ENCODE results near the gene DPEP3. TPM values are rescaled to one million over a fixed set of nuclear protein-coding genes. Genes with fewer than 3 reads are reported as not detected.
"Not testable (repeated sequence)": the region's sequence is repeated elsewhere in the genome, so short reads cannot be mapped to it uniquely, and the experiment has no call there.

DPEP3 gene
- total and polyA plus RNA-seq, 2 experiments from 2014 or later = not detected

DNA sequence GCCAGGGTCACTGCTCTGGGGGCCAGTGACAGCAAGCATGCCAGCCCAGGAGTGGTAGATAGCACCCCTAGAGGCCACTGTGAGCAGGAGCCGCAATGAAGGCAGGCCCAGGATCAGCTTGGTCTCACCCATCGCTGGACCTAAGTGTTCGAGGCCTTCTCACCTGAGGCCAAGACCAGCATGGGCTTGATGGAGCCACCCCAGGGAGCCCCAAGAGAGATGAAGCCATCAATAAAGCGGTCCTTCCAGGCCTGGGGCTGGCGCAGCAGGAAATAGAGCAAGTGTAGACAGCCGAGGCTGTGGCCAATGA lies 38.1 kb downstream of the DPEP3 start:
- peaks cover 4% of the 10 kb centered on the region for H3K4me1 ChIP-seq (ENCODE audit: insufficient read depth)
- TF ChIP-seq EZH2phosphoT487 (IDR thresholded peaks at IDR 0.05; ENCODE audit: insufficient read depth, low read depth) = no peak
- TF ChIP-seq EZH2 (IDR thresholded peaks at IDR 0.05; ENCODE audit: insufficient read depth, poor library complexity, severe bottlenecking) = no peak
- H3K9me2 ChIP-seq (ENCODE audit: insufficient read depth) = no peaks in the 10 kb centered on the region
- no peak overlapping the region for H3K27ac ChIP-seq
- WGBS, 2 experiments (ENCODE audit: low coverage in 1 of 2, low lambda C conversion rate in 2 of 2, missing lambda C conversion rate in 2 of 2) = 75 to 78% methylated on average over 6 of the region's 6 CpGs
- no peak overlapping the region for H2AFZ ChIP-seq
- H3K9ac ChIP-seq = no peak overlapping the region
- H3K4me3 ChIP-seq = no peak overlapping the region
- H3K4me2 ChIP-seq (ENCODE audit: unreplicated experiment) = no peak overlapping the region
- 0 out of 2 replicates have a peak, but pooled peaks cover 3% of the 10 kb centered on the region for H3K79me2 ChIP-seq (ENCODE audit: insufficient read depth)
- H3K36me3 ChIP-seq (ENCODE audit: low read depth) = peaks cover 18% of the 10 kb centered on the region; the same call in 1 of the 2 replicates
- H3K27me3 ChIP-seq (replicated peaks; ENCODE audit: insufficient read depth) = no peaks in the 10 kb centered on the region
- H3F3A ChIP-seq (ENCODE audit: insufficient read depth) = peaks cover 25% of the 10 kb centered on the region
- H3K9me3 ChIP-seq (ENCODE audit: low read depth) = no peaks in the 10 kb centered on the region
- in situ Hi-C loops (cut with MboI) = no loop called here
- no peaks in the 10 kb centered on the region for H4K20me1 ChIP-seq (ENCODE audit: insufficient read depth)
- DNase-seq = peak; percentile 60

DNA sequence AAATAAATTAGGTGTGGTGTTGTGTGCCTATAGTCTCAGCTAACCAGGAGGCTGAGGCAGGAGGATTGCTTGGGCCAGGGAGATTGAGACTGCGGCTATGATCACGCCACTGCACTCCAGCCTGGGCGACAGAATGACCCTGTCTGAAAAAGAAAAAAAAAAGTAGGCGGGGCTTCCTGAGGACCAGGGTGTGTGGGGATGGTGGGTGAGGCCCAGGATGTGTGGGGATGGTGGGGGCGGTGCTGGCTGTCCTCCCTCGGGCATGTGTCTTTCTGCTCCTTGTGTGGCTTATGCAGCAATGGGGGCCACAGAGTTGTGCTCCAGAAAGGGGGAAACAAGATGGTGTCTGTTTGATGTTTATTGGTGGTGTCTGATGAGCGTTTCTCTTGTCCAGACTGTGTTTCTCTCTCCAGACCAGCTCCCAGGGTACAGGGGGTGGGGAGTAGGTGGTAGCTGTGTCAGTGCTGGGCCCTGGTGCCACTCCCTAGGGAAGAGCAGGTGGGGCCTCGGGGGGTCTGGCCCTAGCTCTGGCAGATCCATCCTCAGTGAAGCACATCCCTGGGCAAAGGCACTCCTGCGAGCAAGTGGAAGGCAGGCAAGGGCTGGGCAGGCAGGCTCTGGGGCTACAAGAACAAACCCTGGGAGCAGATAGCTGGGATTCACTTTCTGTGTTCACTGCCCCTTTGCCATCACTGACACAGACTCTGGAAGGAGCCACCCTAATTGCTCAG lies 38.7 kb downstream of the DPEP3 start:
- no peaks in the 10 kb centered on the region for H4K20me1 ChIP-seq (ENCODE audit: insufficient read depth)
- 74 to 83% methylated on average over 8 to 9 of the region's 9 CpGs for WGBS, 2 experiments (ENCODE audit: low coverage in 1 of 2, low lambda C conversion rate in 2 of 2, missing lambda C conversion rate in 2 of 2)
- no peaks in the 10 kb centered on the region for H3K27me3 ChIP-seq (replicated peaks; ENCODE audit: insufficient read depth)
- no peak overlapping the region for H3K9ac ChIP-seq
- H3K9me3 ChIP-seq (ENCODE audit: low read depth) = no peaks in the 10 kb centered on the region
- H3K79me2 ChIP-seq (ENCODE audit: insufficient read depth) = 0 out of 2 replicates have a peak, but pooled peaks cover 3% of the 10 kb centered on the region
- H3K27ac ChIP-seq = no peak overlapping the region
- no peak overlapping the region for H3K4me3 ChIP-seq
- peaks cover 7% of the 10 kb centered on the region for H3K4me1 ChIP-seq (ENCODE audit: insufficient read depth)
- no peak overlapping the region for H3K4me2 ChIP-seq (ENCODE audit: unreplicated experiment)
- DNase-seq = no peak
- in situ Hi-C loops (cut with MboI) = no loop called here
- peaks cover 29% of the 10 kb centered on the region for H3F3A ChIP-seq (ENCODE audit: insufficient read depth)
- H3K36me3 ChIP-seq (ENCODE audit: low read depth) = peaks cover 18% of the 10 kb centered on the region; the same call in 1 of the 2 replicates
- no peak overlapping the region for H2AFZ ChIP-seq
- TF ChIP-seq EZH2phosphoT487 (IDR thresholded peaks at IDR 0.05; ENCODE audit: insufficient read depth, low read depth) (no peak), EZH2 (IDR thresholded peaks at IDR 0.05; ENCODE audit: insufficient read depth, poor library complexity, severe bottlenecking) (no peak)
- H3K9me2 ChIP-seq (ENCODE audit: insufficient read depth) = no peaks in the 10 kb centered on the region

DNA sequence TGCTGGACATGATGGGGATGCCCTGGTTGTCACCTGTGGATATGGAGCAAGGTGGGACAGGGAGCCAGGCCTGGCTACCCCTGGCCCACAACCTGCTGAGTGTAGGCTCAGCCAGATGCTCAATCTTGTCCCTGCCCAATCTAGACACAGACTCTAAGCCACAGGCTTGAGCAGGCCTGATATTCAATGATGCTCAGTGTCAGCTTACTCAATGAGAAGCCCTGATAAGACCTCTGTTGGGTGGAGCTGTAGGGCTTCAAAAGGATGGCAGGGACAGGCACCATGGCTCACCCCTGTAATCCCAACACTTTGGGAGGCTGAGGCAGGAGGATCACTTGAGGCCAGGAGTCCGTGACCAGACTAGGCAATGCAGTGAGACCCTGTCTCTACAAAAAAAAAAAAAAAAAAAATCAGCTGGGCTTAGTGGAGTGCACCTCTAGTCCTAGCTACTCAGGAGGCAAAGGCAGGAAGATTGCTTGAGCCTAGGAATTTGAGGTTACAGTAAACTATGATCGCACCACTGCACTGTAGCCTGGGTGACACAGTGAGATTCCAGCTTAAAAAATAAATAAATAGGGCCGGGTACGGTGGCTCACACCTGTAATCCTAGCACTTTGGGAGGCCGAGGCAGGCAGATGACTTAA lies 39.7 kb downstream of the DPEP3 start:
- in situ Hi-C loops (cut with MboI) = no loop called here

DNA sequence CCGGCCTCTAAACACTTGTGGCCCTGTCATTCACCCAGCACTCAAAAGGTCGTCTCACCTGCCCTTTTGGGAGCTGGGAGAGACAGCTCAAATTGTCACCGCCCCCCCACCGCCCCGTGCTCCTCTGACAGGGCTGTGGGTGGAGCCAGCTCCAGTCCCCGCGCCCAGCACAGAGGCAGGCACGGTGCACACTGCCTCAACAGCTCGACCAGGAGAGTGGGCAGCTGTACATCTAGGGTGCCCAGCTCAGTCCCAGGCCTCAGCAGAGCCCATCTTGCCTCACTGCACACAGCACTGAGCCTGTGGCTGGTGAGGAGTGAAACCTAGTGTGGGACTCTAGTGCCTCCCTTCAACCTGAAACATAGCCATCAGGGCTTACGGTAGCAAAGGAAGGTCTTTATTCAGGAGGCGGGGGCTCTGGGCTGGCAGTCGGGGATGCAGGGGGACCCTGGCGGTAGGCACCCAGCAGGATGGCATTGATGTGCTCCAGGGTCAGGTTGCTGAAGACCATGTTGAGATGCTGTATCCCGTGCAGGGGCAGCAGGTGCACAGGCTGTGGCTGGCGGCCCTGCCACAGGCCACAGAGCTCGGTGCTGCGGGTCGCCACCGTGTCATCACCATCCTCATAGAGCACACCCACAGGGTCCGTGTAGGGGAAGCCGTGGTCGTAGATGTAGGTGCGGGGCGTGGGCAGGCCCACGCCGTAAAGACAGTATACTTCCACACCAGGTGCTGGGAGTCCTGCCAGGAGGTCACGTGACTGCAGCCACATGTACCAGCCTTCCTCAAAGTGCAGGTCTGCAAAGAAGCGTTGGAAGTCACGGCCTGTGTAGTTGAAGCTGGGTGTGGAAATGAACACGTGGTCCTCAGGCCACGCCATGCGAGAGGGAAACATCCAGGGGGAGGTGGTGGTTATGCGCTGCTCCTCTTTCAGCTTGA lies 40.5 kb downstream of the DPEP3 start:
- in situ Hi-C loops (cut with MboI) = no loop called here
- Histone ChIP-seq H3K9me3 (ENCODE audit: low read depth) (no peaks in the 10 kb centered on the region), H3F3A (ENCODE audit: insufficient read depth) (peaks cover 29% of the 10 kb centered on the region), H3K27me3 (replicated peaks; ENCODE audit: insufficient read depth) (no peaks in the 10 kb centered on the region), H3K4me1 (ENCODE audit: insufficient read depth) (peaks cover 13% of the 10 kb centered on the region), H3K9ac (no peak overlapping the region), H3K27ac (no peak overlapping the region), H2AFZ (no peak overlapping the region), H4K20me1 (ENCODE audit: insufficient read depth) (no peaks in the 10 kb centered on the region), H3K36me3 (ENCODE audit: low read depth) (peaks cover 14% of the 10 kb centered on the region; the same call in 1 of the 2 replicates), H3K4me2 (ENCODE audit: unreplicated experiment) (no peak overlapping the region), H3K9me2 (ENCODE audit: insufficient read depth) (no peaks in the 10 kb centered on the region), H3K4me3 (no peak overlapping the region), H3K79me2 (ENCODE audit: insufficient read depth) (0 out of 2 replicates have a peak, but pooled peaks cover 3% of the 10 kb centered on the region)
- TF ChIP-seq EZH2 (IDR thresholded peaks at IDR 0.05; ENCODE audit: insufficient read depth, poor library complexity, severe bottlenecking) (no peak), EZH2phosphoT487 (IDR thresholded peaks at IDR 0.05; ENCODE audit: insufficient read depth, low read depth) (no peak)
- no peak for DNase-seq
- WGBS, 2 experiments (ENCODE audit: low coverage in 1 of 2, low lambda C conversion rate in 2 of 2, missing lambda C conversion rate in 2 of 2) = 79 to 81% methylated on average over 28 to 33 of the region's 33 CpGs

More for the DNA sequence above, 39.7 kb downstream of the DPEP3 start:
- Histone ChIP-seq H3K9ac (no peak overlapping the region), H4K20me1 (ENCODE audit: insufficient read depth) (no peaks in the 10 kb centered on the region), H3K9me2 (ENCODE audit: insufficient read depth) (no peaks in the 10 kb centered on the region), H3K27ac (no peak overlapping the region), H3K36me3 (ENCODE audit: low read depth) (peaks cover 18% of the 10 kb centered on the region; the same call in 1 of the 2 replicates), H3K9me3 (ENCODE audit: low read depth) (no peaks in the 10 kb centered on the region), H3K4me1 (ENCODE audit: insufficient read depth) (peaks cover 7% of the 10 kb centered on the region), H3K27me3 (replicated peaks; ENCODE audit: insufficient read depth) (no peaks in the 10 kb centered on the region), H3F3A (ENCODE audit: insufficient read depth) (peaks cover 29% of the 10 kb centered on the region), H3K79me2 (ENCODE audit: insufficient read depth) (0 out of 2 replicates have a peak, but pooled peaks cover 3% of the 10 kb centered on the region), H3K4me3 (no peak overlapping the region), H2AFZ (no peak overlapping the region), H3K4me2 (ENCODE audit: unreplicated experiment) (no peak overlapping the region)
- whole genome bisulfite sequencing, 2 experiments (ENCODE audit: low coverage in 1 of 2, low lambda C conversion rate in 2 of 2, missing lambda C conversion rate in 2 of 2) = 92 to 97% methylated on average over 5 of the region's 5 CpGs
- DNase-seq = no peak
- TF ChIP-seq EZH2phosphoT487 (IDR thresholded peaks at IDR 0.05; ENCODE audit: insufficient read depth, low read depth) (no peak), EZH2 (IDR thresholded peaks at IDR 0.05; ENCODE audit: insufficient read depth, poor library complexity, severe bottlenecking) (no peak)

DNA sequence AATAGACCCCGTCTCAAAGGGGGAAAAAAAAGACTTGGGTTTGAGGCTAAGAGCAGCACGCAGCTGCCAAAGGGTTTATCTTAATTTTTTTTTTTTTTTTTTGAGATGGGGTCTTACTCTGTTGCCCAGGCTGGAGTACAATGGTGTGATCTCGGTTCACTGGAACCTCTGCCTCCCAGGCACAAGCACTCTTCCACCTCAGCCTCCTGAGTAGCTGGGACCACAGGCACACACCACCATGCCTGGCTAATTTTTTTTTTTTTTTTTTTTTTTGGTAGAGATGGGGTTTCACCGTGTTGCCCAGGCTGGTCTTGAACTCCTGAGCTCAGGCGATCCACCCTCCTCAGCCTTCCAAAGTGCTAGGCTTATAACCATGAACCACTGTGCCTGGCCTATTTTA lies 42.6 kb downstream of the DPEP3 start:
- Histone ChIP-seq H3K27ac (peak overlapping the region; percentile 79; the same call in 1 of the 2 replicates), H3F3A (ENCODE audit: insufficient read depth) (peaks cover 29% of the 10 kb centered on the region), H3K9ac (0 out of 2 replicates have a peak overlapping the region, but pooled peaks have one; percentile 92), H3K4me3 (0 out of 2 replicates have a peak overlapping the region, but pooled peaks have one; percentile 92), H3K4me1 (ENCODE audit: insufficient read depth) (peaks cover 15% of the 10 kb centered on the region)
- H3K27me3 ChIP-seq (replicated peaks; ENCODE audit: insufficient read depth); H3K9me3 ChIP-seq (ENCODE audit: low read depth); H2AFZ ChIP-seq; H4K20me1 ChIP-seq (ENCODE audit: insufficient read depth); H3K9me2 ChIP-seq (ENCODE audit: insufficient read depth); H3K79me2 ChIP-seq (ENCODE audit: insufficient read depth); H3K36me3 ChIP-seq (ENCODE audit: low read depth); in situ Hi-C loops (cut with MboI); H3K4me2 ChIP-seq (ENCODE audit: unreplicated experiment); DNase-seq: not testable (repeated sequence)
- WGBS, 2 experiments (ENCODE audit: low coverage in 1 of 2, low lambda C conversion rate in 2 of 2, missing lambda C conversion rate in 2 of 2) = 98 to 100% methylated on average over 5 of the region's 5 CpGs

Measured in GM23248 (cell line).